Omental fat pad (tissue), 4 donors: ENCODE measurements around the gene SHC4. TPM values are rescaled to one million over a fixed set of nuclear protein-coding genes. Genes with fewer than 3 reads are reported as not detected.

ENCODE experiments used
- ATAC-seq: fragments of 150-250 bp; one replicate; pipeline ENCODE4 v1.9.1; 2016; ENCODE audit warnings: mild to moderate bottlenecking, moderate library complexity; ENCODE audit not compliant: low FRiP score
- DNase-seq: peaks from one replicate; pipeline ENCODE4 v3.0.0-alpha.2; 2019; ENCODE audit warnings: low spot score
- CTCF ChIP-seq, 3 donors: fragments of 450-650 bp; IDR thresholded peaks; one replicate each; pipeline ENCODE4 v1.5.1; 2016 to 2017; ENCODE audit warnings: antibody characterized with exemption in 3 of 3, mild to moderate bottlenecking in 3 of 3, moderate library complexity in 2 of 3
- total RNA-seq, 4 donors: library from RNA; depleted of rRNA; stranded (reverse); fragments of >200 nt; gene quantifications; one replicate each; pipeline ENCODE4 v1.1.0, GENCODE V29; 2016

Gene SHC4
- total RNA-seq, 4 donors from 2014 or later = 0.48 to 2.2 (median 1.2) TPM; not detected in 1

- no peak for ATAC-seq
- no peak for DNase-seq
- no peak for TF ChIP-seq CTCF (IDR thresholded peaks at IDR 0.05)
Measured at GRCh38 chr15:48898446-48898845, 65.3 kb downstream of the SHC4 start.

GRCh38 chr15:48898032-48898431, 65.7 kb downstream of the SHC4 start:
- DNase-seq = no peak
- TF ChIP-seq CTCF (IDR thresholded peaks at IDR 0.05) = no peak
- no peak for ATAC-seq

GRCh38 chr15:48896869-48897814, 66.6 kb downstream of the SHC4 start:
- ATAC-seq = no peak
- no peak for TF ChIP-seq CTCF (IDR thresholded peaks at IDR 0.05)
- DNase-seq = no peak

GRCh38 chr15:48893311-48893710, 70.4 kb downstream of the SHC4 start:
- ATAC-seq (no peak), DNase-seq (no peak)
- no peak for TF ChIP-seq CTCF (IDR thresholded peaks at IDR 0.05)

GRCh38 chr15:48891232-48891765, 72.4 kb downstream of the SHC4 start:
- no peak for DNase-seq
- ATAC-seq = no peak
- TF ChIP-seq CTCF (IDR thresholded peaks at IDR 0.05) = no peak

GRCh38 chr15:48890375-48890972, 73.2 kb downstream of the SHC4 start:
- ATAC-seq (no peak), DNase-seq (no peak)
- TF ChIP-seq CTCF (IDR thresholded peaks at IDR 0.05) = no peak
